Measurements from ENCODE around the gene BSN. TPM values are rescaled to one million over a fixed set of nuclear protein-coding genes. Genes with fewer than 3 reads are reported as not detected.

BSN gene, protein sequence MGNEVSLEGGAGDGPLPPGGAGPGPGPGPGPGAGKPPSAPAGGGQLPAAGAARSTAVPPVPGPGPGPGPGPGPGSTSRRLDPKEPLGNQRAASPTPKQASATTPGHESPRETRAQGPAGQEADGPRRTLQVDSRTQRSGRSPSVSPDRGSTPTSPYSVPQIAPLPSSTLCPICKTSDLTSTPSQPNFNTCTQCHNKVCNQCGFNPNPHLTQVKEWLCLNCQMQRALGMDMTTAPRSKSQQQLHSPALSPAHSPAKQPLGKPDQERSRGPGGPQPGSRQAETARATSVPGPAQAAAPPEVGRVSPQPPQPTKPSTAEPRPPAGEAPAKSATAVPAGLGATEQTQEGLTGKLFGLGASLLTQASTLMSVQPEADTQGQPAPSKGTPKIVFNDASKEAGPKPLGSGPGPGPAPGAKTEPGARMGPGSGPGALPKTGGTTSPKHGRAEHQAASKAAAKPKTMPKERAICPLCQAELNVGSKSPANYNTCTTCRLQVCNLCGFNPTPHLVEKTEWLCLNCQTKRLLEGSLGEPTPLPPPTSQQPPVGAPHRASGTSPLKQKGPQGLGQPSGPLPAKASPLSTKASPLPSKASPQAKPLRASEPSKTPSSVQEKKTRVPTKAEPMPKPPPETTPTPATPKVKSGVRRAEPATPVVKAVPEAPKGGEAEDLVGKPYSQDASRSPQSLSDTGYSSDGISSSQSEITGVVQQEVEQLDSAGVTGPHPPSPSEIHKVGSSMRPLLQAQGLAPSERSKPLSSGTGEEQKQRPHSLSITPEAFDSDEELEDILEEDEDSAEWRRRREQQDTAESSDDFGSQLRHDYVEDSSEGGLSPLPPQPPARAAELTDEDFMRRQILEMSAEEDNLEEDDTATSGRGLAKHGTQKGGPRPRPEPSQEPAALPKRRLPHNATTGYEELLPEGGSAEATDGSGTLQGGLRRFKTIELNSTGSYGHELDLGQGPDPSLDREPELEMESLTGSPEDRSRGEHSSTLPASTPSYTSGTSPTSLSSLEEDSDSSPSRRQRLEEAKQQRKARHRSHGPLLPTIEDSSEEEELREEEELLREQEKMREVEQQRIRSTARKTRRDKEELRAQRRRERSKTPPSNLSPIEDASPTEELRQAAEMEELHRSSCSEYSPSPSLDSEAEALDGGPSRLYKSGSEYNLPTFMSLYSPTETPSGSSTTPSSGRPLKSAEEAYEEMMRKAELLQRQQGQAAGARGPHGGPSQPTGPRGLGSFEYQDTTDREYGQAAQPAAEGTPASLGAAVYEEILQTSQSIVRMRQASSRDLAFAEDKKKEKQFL (N-terminal part only)
- total RNA-seq: 0.77 to 0.82 TPM (median 0.77 TPM) in 3 replicates
- long read RNA-seq: 0 reads

DNA sequence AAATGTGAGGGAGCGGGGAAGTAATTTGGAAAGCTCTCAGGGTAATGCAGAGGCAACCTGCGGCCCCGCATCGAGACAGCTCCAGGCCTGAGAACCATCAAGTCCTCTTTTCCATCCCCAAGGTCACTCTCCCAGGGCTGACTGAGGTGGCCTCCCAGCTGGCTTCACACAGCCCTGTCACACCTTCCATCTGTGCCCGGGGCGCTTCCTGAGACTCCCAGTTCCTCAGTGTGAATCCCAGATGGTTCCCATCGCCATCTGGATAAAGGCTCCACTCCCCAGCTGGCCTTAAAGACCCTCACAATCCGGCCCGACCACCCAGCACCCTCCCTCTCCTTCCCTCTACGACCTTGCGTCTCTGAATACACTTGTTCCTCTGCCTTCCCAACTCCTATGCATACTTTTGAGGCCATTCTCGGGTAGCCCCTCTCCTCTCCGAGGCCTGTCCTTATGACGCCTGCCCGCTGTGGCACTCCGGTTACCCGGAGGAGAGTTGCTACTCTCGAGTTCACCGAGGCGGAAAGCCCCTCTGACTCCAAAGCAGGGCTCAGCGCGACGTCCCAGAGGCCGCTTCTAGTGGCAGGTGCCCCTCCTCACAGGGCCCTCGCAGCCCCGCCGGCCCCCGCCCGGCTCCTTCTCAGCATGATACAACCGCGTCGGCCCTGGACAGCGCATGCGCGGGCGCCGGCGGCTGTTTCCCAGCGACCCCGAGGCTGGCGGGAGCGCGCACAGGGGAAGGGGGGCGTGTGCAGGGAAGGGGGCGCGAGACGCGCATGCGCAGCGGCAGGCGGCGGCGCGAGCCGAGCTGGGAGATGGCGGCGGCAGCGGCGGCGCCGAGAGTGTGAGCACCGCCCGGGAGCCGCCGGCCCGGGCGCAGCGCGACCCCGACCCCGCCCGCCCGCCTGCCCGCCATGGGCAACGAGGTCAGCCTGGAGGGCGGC is at the start of gene BSN:
Gene BSN (plus strand): TSS at position 786 of the 941 bp plus-strand sequence. CDS start 126 bp downstream, at position 912.
- Mint-ChIP-seq H3K27me3 (ENCODE audit: low read depth) (peaks cover 10% of the 10 kb centered on the region), H3K27ac (ENCODE audit: unreplicated experiment) (peak within 1 kb of the TSS; percentile 66), H3K36me3 (ENCODE audit: low read depth) (no peaks in the 10 kb centered on the region), H3K9me3 (ENCODE audit: low read depth) (no peaks in the 10 kb centered on the region), H3K4me3 (ENCODE audit: unreplicated experiment) (peak within 1 kb of the TSS; percentile 93), H3K4me1 (ENCODE audit: low read depth) (peaks cover 17% of the 10 kb centered on the region)
- no peak for DNase-seq (ENCODE audit: low spot score)
- TF ChIP-seq, protein P1, sequence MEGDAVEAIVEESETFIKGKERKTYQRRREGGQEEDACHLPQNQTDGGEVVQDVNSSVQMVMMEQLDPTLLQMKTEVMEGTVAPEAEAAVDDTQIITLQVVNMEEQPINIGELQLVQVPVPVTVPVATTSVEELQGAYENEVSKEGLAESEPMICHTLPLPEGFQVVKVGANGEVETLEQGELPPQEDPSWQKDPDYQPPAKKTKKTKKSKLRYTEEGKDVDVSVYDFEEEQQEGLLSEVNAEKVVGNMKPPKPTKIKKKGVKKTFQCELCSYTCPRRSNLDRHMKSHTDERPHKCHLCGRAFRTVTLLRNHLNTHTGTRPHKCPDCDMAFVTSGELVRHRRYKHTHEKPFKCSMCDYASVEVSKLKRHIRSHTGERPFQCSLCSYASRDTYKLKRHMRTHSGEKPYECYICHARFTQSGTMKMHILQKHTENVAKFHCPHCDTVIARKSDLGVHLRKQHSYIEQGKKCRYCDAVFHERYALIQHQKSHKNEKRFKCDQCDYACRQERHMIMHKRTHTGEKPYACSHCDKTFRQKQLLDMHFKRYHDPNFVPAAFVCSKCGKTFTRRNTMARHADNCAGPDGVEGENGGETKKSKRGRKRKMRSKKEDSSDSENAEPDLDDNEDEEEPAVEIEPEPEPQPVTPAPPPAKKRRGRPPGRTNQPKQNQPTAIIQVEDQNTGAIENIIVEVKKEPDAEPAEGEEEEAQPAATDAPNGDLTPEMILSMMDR (IDR thresholded peaks at IDR 0.05): no peak

DNA sequence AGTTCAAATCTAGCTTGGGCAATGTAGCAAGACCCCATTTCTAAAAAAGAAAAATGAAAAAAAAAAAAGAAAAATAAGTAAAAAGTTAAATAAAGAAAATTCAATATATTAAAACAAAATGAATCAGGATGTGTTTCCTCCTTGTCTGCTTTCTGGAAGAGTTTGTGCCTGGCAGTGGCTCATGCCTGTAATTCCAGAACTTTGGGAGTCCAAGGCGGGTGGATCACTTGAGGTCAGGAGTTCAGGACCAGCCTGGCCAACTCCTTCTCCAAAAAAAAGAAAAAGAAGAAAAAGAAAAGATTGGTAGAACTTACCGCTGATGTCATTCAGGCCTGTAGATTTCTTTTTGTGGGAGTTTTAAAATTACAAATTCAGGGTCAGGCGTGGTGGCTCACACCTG is 47.4 kb upstream of the BSN start:
- no peaks in the 10 kb centered on the region for H3K27me3 Mint-ChIP-seq (ENCODE audit: low read depth)
- TF ChIP-seq, protein P1 (IDR thresholded peaks at IDR 0.05): no peak
- DNase-seq (ENCODE audit: low spot score): no peak
- H3K9me3 Mint-ChIP-seq (ENCODE audit: low read depth): no peaks in the 10 kb centered on the region
- H3K36me3 Mint-ChIP-seq (ENCODE audit: low read depth): peaks cover 9% of the 10 kb centered on the region
- no peak overlapping the region for H3K27ac Mint-ChIP-seq (ENCODE audit: unreplicated experiment)
- no peak overlapping the region for H3K4me3 Mint-ChIP-seq (ENCODE audit: unreplicated experiment)
- H3K4me1 Mint-ChIP-seq (ENCODE audit: low read depth): peaks cover 5% of the 10 kb centered on the region

DNA sequence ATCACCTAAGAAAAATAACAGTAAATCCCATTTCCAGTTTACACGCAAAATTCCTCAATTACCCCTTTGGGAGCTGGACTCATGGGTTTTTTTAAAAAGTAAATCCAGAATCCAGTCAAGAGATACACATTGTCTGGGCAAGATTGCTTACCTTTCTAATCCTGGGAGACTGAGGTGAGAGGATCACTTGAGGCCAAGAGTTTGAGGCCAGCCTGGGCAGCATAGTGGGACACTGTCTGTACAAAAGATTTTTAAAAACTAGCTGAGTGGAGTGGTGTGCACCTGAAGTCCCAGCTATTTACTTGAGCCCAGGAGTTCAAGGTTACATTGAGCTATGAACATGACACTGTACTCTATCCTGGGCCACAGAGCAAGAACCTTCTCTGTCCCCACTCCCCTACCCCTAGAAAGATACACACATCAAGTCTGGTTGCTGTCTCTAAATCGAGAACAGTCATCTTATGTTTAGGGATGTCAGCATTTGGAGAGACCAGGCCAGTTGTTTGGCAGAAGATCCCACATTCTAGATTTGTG is 45.2 kb upstream of the BSN start:
- H3K9me3 Mint-ChIP-seq (ENCODE audit: low read depth): no peaks in the 10 kb centered on the region
- no peaks in the 10 kb centered on the region for H3K27me3 Mint-ChIP-seq (ENCODE audit: low read depth)
- H3K36me3 Mint-ChIP-seq (ENCODE audit: low read depth): peaks cover 12% of the 10 kb centered on the region
- no peak for DNase-seq (ENCODE audit: low spot score)
- no peaks in the 10 kb centered on the region for H3K4me1 Mint-ChIP-seq (ENCODE audit: low read depth)
- TF ChIP-seq, protein P1 (IDR thresholded peaks at IDR 0.05): no peak
- H3K4me3 Mint-ChIP-seq (ENCODE audit: unreplicated experiment): no peak overlapping the region
- H3K27ac Mint-ChIP-seq (ENCODE audit: unreplicated experiment): no peak overlapping the region

DNA sequence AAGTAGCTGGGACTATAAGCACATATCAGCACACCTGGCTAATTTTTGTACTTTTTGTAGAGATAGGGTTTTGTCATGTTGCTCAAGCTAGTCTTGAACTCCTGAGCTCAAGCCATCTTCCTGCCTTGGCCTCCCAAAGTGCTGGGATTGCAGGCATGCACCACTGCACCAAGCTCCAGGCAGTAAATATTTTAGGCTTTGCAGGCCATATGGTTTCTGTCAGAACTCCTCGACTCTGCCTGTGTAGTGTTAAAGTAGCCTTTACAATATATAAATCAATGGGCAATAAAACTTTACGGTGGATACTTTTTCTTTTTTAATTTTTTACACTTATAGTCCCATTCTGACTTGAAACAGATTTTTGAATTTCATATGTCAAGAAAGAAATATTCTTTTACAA is 42.6 kb upstream of the BSN start:
- Mint-ChIP-seq H3K27ac (ENCODE audit: unreplicated experiment) (no peak overlapping the region), H3K9me3 (ENCODE audit: low read depth) (no peaks in the 10 kb centered on the region), H3K27me3 (ENCODE audit: low read depth) (no peaks in the 10 kb centered on the region), H3K36me3 (ENCODE audit: low read depth) (peaks cover 17% of the 10 kb centered on the region), H3K4me1 (ENCODE audit: low read depth) (no peaks in the 10 kb centered on the region), H3K4me3 (ENCODE audit: unreplicated experiment) (no peak overlapping the region)
- TF ChIP-seq, protein P1 (IDR thresholded peaks at IDR 0.05): no peak
- DNase-seq (ENCODE audit: low spot score): no peak

Data from chondrocyte (in vitro differentiated cells).